ENCODE data around the gene C3orf20. TPM values are rescaled to one million over a fixed set of nuclear protein-coding genes. Genes with fewer than 3 reads are reported as not detected.

Gene C3orf20
- total and polyA plus RNA-seq, 4 experiments from 2014 or later = 0.38 to 0.44 TPM; not detected in 2

- H3K27ac Mint-ChIP-seq = no peak overlapping the region
- intact Hi-C loops (cut with micrococcal nuclease) = no loop called here
- Histone ChIP-seq H3K27me3 (ENCODE audit: insufficient read depth, low read length) (no peaks in the 10 kb centered on the region), H3K4me1 (ENCODE audit: insufficient read depth, low read length) (no peaks in the 10 kb centered on the region), H3K9me3 (ENCODE audit: control insufficient read depth in 1 of 2, low read length in 2 of 2) (no peaks in the 10 kb centered on the region), H3K4me3 (ENCODE audit: low read length in 2 of 2) (no peak overlapping the region), H3K27ac (ENCODE audit: low read depth, low read length) (no peak overlapping the region), H3K36me3 (ENCODE audit: insufficient read depth, low read length) (peaks cover 94% of the 10 kb centered on the region)
- no peaks in the 10 kb centered on the region for H3K9me3 Mint-ChIP-seq
- POLR2A ChIA-PET (ENCODE audit: partially characterized antibody) = interaction anchor here (0.6 kb wide), 1 partner anchor 1166 kb away, joined by 3 read pairs; no protein-coding TSS in a partner anchor
- no peak for DNase-seq
- H3K27me3 Mint-ChIP-seq = no peaks in the 10 kb centered on the region
- peaks cover 62 to 90% of the 10 kb centered on the region in 2 donors for H3K36me3 Mint-ChIP-seq
- peaks cover 0 to 5% (median 3%) of the 10 kb centered on the region in 4 donors for H3K4me1 Mint-ChIP-seq
- H3K4me3 Mint-ChIP-seq = no peak overlapping the region
- CTCF ChIA-PET (ENCODE audit: partially characterized antibody) = interaction anchor here (1.3 kb wide), 1 partner anchor 10 kb away, joined by 3 read pairs; no protein-coding TSS in a partner anchor
Measured at GRCh38 chr3:14663396-14664135, 11.4 kb upstream of the C3orf20 start.

- no peaks in the 10 kb centered on the region for H3K9me3 Mint-ChIP-seq
- ChIA-PET POLR2A (ENCODE audit: partially characterized antibody) (interaction anchor here (0.6 kb wide), 1 partner anchor 1165 kb away, joined by 3 read pairs; no protein-coding TSS in a partner anchor), CTCF (ENCODE audit: partially characterized antibody) (interaction anchor here (1.3 kb wide), 1 partner anchor 11 kb away, joined by 3 read pairs; no protein-coding TSS in a partner anchor)
- peaks cover 94% of the 10 kb centered on the region for H3K36me3 ChIP-seq (ENCODE audit: insufficient read depth, low read length)
- peaks cover 61 to 91% of the 10 kb centered on the region in 2 donors for H3K36me3 Mint-ChIP-seq
- peak overlapping the region in 1 of 7 donors; percentile 6 for H3K27ac Mint-ChIP-seq
- H3K4me3 ChIP-seq (ENCODE audit: low read length in 2 of 2) = no peak overlapping the region
- no peaks in the 10 kb centered on the region for H3K27me3 ChIP-seq (ENCODE audit: insufficient read depth, low read length)
- H3K27ac ChIP-seq (ENCODE audit: low read depth, low read length) = no peak overlapping the region
- no peaks in the 10 kb centered on the region for H3K4me1 ChIP-seq (ENCODE audit: insufficient read depth, low read length)
- no peaks in the 10 kb centered on the region for H3K27me3 Mint-ChIP-seq
- no peaks in the 10 kb centered on the region for H3K9me3 ChIP-seq (ENCODE audit: control insufficient read depth in 1 of 2, low read length in 2 of 2)
- no peak for DNase-seq
- peaks cover 0 to 5% (median 3%) of the 10 kb centered on the region in 4 donors for H3K4me1 Mint-ChIP-seq
- H3K4me3 Mint-ChIP-seq = no peak overlapping the region
- intact Hi-C loops (cut with micrococcal nuclease) = no loop called here
Measured at GRCh38 chr3:14664170-14664569, 10.8 kb upstream of the C3orf20 start.

GRCh38 chr3:14672588-14672987 lies 2.4 kb upstream of the C3orf20 start:
- Mint-ChIP-seq H3K9me3 (peaks cover 0 to 2% (median 0%) of the 10 kb centered on the region in 8 donors), H3K36me3 (peaks cover 48 to 69% of the 10 kb centered on the region in 2 donors), H3K27me3 (no peaks in the 10 kb centered on the region), H3K27ac (peak overlapping the region in 3 of 7 donors; percentile 8 to 60 (median 8)), H3K4me1 (peaks cover 0 to 3% (median 0%) of the 10 kb centered on the region in 4 donors), H3K4me3 (no peak overlapping the region)
- H3K27me3 ChIP-seq (ENCODE audit: insufficient read depth, low read length) = no peaks in the 10 kb centered on the region
- intact Hi-C loops (cut with micrococcal nuclease) = no loop called here
- H3K9me3 ChIP-seq (ENCODE audit: control insufficient read depth in 1 of 2, low read length in 2 of 2) = no peaks in the 10 kb centered on the region
- no peak overlapping the region for H3K4me3 ChIP-seq (ENCODE audit: low read length in 2 of 2)
- CTCF ChIA-PET (ENCODE audit: partially characterized antibody) = interaction anchor here (0.7 to 2.3 kb wide), 5 partner anchors 13 to 255 kb away, joined by 3 to 24 read pairs (median 3); no protein-coding TSS in a partner anchor
- no peak for DNase-seq
- no peaks in the 10 kb centered on the region for H3K4me1 ChIP-seq (ENCODE audit: insufficient read depth, low read length)
- POLR2A ChIA-PET (ENCODE audit: partially characterized antibody) = interaction anchor here (1.2 kb wide), 1 partner anchor 20 kb away, joined by 3 read pairs; no protein-coding TSS in a partner anchor
- no peak overlapping the region for H3K27ac ChIP-seq (ENCODE audit: low read depth, low read length)
- peaks cover 52% of the 10 kb centered on the region for H3K36me3 ChIP-seq (ENCODE audit: insufficient read depth, low read length)

- no peak overlapping the region for H3K27ac ChIP-seq (ENCODE audit: low read depth, low read length)
- H3K4me3 ChIP-seq (ENCODE audit: low read length in 2 of 2) = no peak overlapping the region
- H3K9me3 ChIP-seq (ENCODE audit: control insufficient read depth in 1 of 2, low read length in 2 of 2) = no peaks in the 10 kb centered on the region
- Mint-ChIP-seq H3K4me1 (peaks cover 0 to 3% (median 0%) of the 10 kb centered on the region in 4 donors), H3K9me3 (peaks cover 0 to 12% (median 5%) of the 10 kb centered on the region in 8 donors), H3K4me3 (peak overlapping the region in 1 of 8 donors; percentile 29), H3K27me3 (no peaks in the 10 kb centered on the region), H3K27ac (peak overlapping the region in 2 of 7 donors; percentile 44 to 62), H3K36me3 (peaks cover 33 to 36% of the 10 kb centered on the region in 2 donors)
- intact Hi-C loops (cut with micrococcal nuclease) = no loop called here
- DNase-seq = no peak
- ChIA-PET CTCF (ENCODE audit: partially characterized antibody) (interaction anchor here (2.0 kb wide), 1 partner anchor 244 kb away, joined by 6 read pairs; no protein-coding TSS in a partner anchor), POLR2A (ENCODE audit: partially characterized antibody) (no interaction called here)
- peaks cover 11% of the 10 kb centered on the region for H3K36me3 ChIP-seq (ENCODE audit: insufficient read depth, low read length)
- no peaks in the 10 kb centered on the region for H3K27me3 ChIP-seq (ENCODE audit: insufficient read depth, low read length)
- H3K4me1 ChIP-seq (ENCODE audit: insufficient read depth, low read length) = no peaks in the 10 kb centered on the region
Measured at GRCh38 chr3:14676881-14677280, 1.9 kb downstream of the C3orf20 start.

- H3K27ac Mint-ChIP-seq = no peak overlapping the region
- H3K27me3 ChIP-seq (ENCODE audit: insufficient read depth, low read length) = no peaks in the 10 kb centered on the region
- no peaks in the 10 kb centered on the region for H3K27me3 Mint-ChIP-seq
- DNase-seq = no peak
- no peaks in the 10 kb centered on the region for H3K4me1 ChIP-seq (ENCODE audit: insufficient read depth, low read length)
- intact Hi-C loops (cut with micrococcal nuclease) = no loop called here
- peaks cover 0 to 12% (median 5%) of the 10 kb centered on the region in 8 donors for H3K9me3 Mint-ChIP-seq
- H3K36me3 ChIP-seq (ENCODE audit: insufficient read depth, low read length) = no peaks in the 10 kb centered on the region
- no peak overlapping the region for H3K27ac ChIP-seq (ENCODE audit: low read depth, low read length)
- H3K36me3 Mint-ChIP-seq = peaks cover 24 to 28% of the 10 kb centered on the region in 2 donors
- no peak overlapping the region for H3K4me3 ChIP-seq (ENCODE audit: low read length in 2 of 2)
- H3K4me3 Mint-ChIP-seq = no peak overlapping the region
- H3K4me1 Mint-ChIP-seq = no peaks in the 10 kb centered on the region
- H3K9me3 ChIP-seq (ENCODE audit: control insufficient read depth in 1 of 2, low read length in 2 of 2) = no peaks in the 10 kb centered on the region
- POLR2A ChIA-PET (ENCODE audit: partially characterized antibody) = no interaction called here
- CTCF ChIA-PET (ENCODE audit: partially characterized antibody) = interaction anchor here (1.6 kb wide), 1 partner anchor 243 kb away, joined by 3 read pairs; no protein-coding TSS in a partner anchor
Measured at GRCh38 chr3:14678015-14678503, 3.1 kb downstream of the C3orf20 start.

DNA sequence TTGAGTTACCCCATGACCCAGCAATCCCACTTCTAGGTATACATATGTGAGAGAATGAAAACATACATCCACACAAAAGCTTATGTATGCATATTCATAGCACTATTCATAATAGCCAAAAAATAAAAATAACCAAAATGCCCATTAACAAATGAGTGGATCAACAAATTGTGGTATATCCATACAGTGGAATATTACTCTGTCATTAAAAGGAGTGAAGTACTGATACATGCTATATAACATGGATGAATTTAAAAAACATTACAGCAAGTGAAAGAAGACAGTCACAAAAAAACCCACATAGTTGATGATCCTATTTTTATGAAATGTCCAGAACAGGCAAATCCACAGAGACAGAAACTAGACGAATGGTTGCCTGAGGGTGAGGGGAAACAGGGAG lies 5.2 kb downstream of the C3orf20 start:
- Mint-ChIP-seq H3K9me3 (peaks cover 0 to 12% (median 5%) of the 10 kb centered on the region in 8 donors), H3K27ac (no peak overlapping the region), H3K27me3 (no peaks in the 10 kb centered on the region), H3K4me3 (no peak overlapping the region), H3K36me3 (peaks cover 15 to 24% of the 10 kb centered on the region in 2 donors), H3K4me1 (no peaks in the 10 kb centered on the region)
- Histone ChIP-seq H3K4me1 (ENCODE audit: insufficient read depth, low read length) (no peaks in the 10 kb centered on the region), H3K9me3 (ENCODE audit: control insufficient read depth in 1 of 2, low read length in 2 of 2) (no peaks in the 10 kb centered on the region), H3K27me3 (ENCODE audit: insufficient read depth, low read length) (no peaks in the 10 kb centered on the region), H3K36me3 (ENCODE audit: insufficient read depth, low read length) (no peaks in the 10 kb centered on the region), H3K27ac (ENCODE audit: low read depth, low read length) (no peak overlapping the region), H3K4me3 (ENCODE audit: low read length in 2 of 2) (no peak overlapping the region)
- POLR2A ChIA-PET (ENCODE audit: partially characterized antibody) = no interaction called here
- CTCF ChIA-PET (ENCODE audit: partially characterized antibody) = no interaction called here
- no peak for DNase-seq
- intact Hi-C loops (cut with micrococcal nuclease) = no loop called here

- Mint-ChIP-seq H3K4me1 (no peaks in the 10 kb centered on the region), H3K36me3 (peaks cover 12 to 24% of the 10 kb centered on the region in 2 donors), H3K27ac (no peak overlapping the region), H3K9me3 (peaks cover 0 to 12% (median 5%) of the 10 kb centered on the region in 8 donors), H3K27me3 (no peaks in the 10 kb centered on the region), H3K4me3 (no peak overlapping the region)
- no peaks in the 10 kb centered on the region for H3K27me3 ChIP-seq (ENCODE audit: insufficient read depth, low read length)
- no peaks in the 10 kb centered on the region for H3K36me3 ChIP-seq (ENCODE audit: insufficient read depth, low read length)
- intact Hi-C loops (cut with micrococcal nuclease) = no loop called here
- ChIA-PET CTCF (ENCODE audit: partially characterized antibody) (interaction anchor here (0.7 kb wide), 1 partner anchor 48 kb away, joined by 3 read pairs; no protein-coding TSS in a partner anchor), POLR2A (ENCODE audit: partially characterized antibody) (no interaction called here)
- no peaks in the 10 kb centered on the region for H3K9me3 ChIP-seq (ENCODE audit: control insufficient read depth in 1 of 2, low read length in 2 of 2)
- DNase-seq = no peak
- H3K27ac ChIP-seq (ENCODE audit: low read depth, low read length) = no peak overlapping the region
- no peak overlapping the region for H3K4me3 ChIP-seq (ENCODE audit: low read length in 2 of 2)
- H3K4me1 ChIP-seq (ENCODE audit: insufficient read depth, low read length) = no peaks in the 10 kb centered on the region
Measured at GRCh38 chr3:14680716-14681115, 5.8 kb downstream of the C3orf20 start.
